GM12874 (cell line): Measurements from ENCODE around the gene EXOSC9.

Experiments
- TF ChIP-seq, protein P1 (sequence below): IDR thresholded peaks from 2 replicates; pipeline ENCODE4 v1.5.1; 2011; ENCODE audit warnings: low read depth, mild to moderate bottlenecking, control low read depth, low read length, moderate library complexity; ENCODE audit not compliant: insufficient read depth

The EXOSC9 gene

DNA sequence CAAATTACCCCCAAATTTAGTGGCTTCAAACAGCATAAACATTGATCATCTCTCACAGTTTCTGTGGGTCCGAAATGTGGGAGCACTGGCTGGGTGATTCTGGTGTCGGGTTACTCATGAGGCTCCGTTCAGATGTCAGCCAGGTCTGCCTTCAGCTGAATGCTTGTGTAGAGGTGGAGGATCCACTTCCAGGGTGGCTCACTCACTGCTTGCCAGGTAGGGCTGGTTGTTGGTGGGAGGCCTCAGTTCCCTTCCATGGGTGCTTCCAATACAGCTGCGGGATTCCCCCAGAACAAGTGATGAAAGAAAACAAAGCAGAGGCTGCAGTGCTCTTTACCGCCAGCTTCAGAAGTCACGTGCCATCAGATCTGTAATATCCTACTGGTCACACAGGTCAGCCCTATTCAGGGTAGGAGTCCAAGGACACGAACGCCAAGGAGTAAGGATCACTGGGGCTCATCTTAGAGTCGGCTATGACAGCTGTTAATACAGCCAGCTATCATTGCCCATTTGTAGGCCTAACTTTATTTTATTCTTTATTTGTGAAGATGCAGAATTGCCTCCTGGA, 35.1 kb upstream of the EXOSC9 start:
- TF ChIP-seq, protein P1, sequence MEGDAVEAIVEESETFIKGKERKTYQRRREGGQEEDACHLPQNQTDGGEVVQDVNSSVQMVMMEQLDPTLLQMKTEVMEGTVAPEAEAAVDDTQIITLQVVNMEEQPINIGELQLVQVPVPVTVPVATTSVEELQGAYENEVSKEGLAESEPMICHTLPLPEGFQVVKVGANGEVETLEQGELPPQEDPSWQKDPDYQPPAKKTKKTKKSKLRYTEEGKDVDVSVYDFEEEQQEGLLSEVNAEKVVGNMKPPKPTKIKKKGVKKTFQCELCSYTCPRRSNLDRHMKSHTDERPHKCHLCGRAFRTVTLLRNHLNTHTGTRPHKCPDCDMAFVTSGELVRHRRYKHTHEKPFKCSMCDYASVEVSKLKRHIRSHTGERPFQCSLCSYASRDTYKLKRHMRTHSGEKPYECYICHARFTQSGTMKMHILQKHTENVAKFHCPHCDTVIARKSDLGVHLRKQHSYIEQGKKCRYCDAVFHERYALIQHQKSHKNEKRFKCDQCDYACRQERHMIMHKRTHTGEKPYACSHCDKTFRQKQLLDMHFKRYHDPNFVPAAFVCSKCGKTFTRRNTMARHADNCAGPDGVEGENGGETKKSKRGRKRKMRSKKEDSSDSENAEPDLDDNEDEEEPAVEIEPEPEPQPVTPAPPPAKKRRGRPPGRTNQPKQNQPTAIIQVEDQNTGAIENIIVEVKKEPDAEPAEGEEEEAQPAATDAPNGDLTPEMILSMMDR, result no peak

DNA sequence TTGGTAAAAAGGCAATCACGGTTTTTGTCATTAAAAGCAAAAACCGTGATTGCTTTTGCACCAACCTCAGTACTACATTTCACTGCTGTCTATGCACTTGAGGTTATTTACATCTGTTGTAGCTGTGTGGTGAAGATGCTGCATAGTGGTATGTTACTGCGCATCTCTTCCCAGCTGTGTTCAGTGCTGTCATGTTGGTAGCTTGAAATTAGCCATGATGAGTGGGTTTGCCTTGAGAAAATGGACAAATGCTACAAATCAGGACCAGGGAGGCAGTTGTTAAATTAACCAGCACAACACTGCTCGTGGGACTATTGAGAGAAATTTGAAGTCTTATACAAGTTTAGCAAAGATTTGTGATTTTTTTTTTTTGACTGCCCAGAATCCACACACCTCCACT, 34.0 kb upstream of the EXOSC9 start:
- TF ChIP-seq, protein P1, result no peak

DNA sequence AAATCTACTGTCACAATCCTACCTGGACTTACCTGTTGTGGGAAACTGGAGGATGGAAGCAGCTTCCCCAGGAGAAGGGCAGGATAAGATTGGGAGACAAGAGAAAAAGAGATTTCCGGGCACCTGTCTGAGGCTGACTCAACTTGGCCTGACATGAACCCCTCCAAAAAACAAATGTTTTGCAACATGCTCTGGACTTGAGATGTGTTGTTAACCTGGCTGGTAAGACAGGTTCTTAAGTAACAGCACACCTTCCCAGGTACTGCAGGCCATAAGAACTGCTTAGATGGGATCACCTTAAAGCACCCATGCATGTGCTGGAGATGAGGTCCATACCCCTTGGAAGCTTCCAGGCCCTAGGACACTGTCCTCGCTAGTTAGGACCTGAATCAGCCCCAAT, 31.8 kb upstream of the EXOSC9 start:
- TF ChIP-seq, protein P1, result no peak

DNA sequence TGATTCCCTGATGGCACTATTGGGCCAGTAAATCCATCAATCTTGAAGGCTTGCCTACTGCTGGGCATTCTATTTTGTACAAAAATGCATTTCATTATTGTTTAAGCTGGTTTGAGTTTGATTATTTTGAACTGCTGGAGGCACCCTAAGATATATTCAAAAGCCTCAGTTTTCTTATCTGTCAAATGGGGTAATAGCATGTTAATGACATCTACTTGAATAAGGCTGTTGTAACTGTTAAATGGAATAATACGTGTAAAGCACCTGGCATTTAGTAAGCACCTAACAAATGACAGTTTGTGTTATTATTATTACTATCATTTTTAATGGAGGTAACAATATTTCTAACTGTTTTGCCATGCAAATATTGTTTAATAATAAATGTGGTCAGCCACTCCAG, 29.3 kb upstream of the EXOSC9 start:
- TF ChIP-seq, protein P1, result no peak

DNA sequence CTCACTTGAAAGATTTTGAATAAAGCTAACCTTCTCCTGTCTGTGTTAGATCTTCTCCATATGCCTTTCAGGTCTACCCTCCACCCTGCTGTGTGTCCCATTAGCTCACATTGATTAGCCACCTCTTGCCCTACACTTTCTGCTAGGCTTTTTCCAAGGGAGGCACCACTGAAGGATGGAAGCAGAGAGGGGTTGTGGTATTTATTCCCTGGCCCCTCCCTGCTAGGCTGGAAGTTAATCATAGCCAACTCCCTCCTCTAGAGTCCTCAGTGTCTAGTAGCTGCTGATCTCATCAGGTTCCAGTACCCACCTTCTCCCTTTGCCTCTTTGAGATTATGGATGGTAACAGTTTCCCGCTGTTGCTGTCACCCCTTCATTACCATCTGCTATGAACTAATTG, 27.2 kb upstream of the EXOSC9 start:
- TF ChIP-seq, protein P1, result no peak

DNA sequence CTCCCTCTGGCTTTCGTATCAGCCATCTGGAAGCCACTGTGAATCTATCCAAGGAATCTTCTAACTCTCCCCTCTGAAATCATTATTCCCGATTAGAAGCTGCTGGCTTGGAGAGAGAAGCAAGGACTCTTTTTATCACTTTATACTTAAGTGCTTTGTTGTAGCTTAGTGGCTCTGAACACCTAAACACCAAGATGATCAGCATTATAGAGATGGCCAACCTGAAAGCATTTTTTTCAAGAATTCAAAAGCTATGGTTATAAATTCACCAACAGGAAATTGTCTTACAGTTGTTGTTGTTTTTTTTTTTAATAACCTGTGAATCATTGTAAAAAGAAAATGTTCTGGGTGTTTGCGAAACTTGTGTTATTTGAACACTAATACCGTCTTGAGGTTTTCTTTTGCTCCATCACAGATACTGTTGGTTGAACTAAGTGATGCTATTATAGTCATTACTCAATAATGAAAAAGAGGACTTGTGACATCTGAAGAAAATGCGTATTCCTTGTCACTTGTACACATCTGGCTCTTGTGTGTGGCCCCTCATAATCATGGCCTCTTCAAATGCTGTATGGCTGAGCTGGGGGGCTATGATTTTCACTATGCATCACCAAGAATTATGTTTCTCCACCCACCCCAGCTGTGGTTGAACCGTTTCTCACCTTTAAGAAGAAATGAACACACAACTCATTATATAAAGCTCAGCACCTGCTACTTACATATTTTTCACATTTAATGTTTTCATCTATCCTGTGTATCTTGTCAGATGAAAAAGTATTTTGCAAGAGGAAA, 24.3 kb upstream of the EXOSC9 start:
- TF ChIP-seq, protein P1, result no peak

DNA sequence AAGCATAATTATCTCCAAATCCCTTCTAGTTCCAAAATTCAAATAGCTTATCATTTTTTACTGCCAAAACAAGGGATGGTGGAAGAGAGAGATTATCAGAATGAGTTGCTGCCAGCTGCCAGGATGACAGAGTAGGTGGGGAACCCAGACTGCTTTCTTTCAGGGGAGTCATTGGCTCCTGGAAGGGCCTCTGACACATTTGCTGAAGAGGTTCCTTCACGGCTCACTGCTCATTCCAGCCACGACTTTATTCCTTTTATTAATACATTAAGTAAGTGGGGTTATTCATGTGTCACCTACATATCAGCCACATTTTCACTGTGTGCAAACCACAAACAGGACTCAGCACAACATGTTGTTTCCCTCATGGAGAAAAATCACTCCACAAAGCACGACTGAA, 23.5 kb upstream of the EXOSC9 start:
- TF ChIP-seq, protein P1, result no peak
